ENCODE data around the gene ASB16. TPM values are rescaled to one million over a fixed set of nuclear protein-coding genes. Genes with fewer than 3 reads are reported as not detected.

The ASB16 gene
- total RNA-seq, 1 donor from 2014 or later: not detected

GRCh38 chr17:44203731-44204440, 33.4 kb downstream of the ASB16 start:
- Mint-ChIP-seq H3K4me1 (peaks cover 35% of the 10 kb centered on the region), H3K27me3 (no peaks in the 10 kb centered on the region), H3K9me3 (no peaks in the 10 kb centered on the region), H3K27ac (peak overlapping the region; percentile 47), H3K4me3 (no peak overlapping the region), H3K36me3 (ENCODE audit: low read depth) (peaks cover 35% of the 10 kb centered on the region)
- DNase-seq (no peak), ATAC-seq (ENCODE audit: low read depth) (no peak)
- intact Hi-C loops (cut with micrococcal nuclease): no loop called here
- TF ChIP-seq, protein P1, sequence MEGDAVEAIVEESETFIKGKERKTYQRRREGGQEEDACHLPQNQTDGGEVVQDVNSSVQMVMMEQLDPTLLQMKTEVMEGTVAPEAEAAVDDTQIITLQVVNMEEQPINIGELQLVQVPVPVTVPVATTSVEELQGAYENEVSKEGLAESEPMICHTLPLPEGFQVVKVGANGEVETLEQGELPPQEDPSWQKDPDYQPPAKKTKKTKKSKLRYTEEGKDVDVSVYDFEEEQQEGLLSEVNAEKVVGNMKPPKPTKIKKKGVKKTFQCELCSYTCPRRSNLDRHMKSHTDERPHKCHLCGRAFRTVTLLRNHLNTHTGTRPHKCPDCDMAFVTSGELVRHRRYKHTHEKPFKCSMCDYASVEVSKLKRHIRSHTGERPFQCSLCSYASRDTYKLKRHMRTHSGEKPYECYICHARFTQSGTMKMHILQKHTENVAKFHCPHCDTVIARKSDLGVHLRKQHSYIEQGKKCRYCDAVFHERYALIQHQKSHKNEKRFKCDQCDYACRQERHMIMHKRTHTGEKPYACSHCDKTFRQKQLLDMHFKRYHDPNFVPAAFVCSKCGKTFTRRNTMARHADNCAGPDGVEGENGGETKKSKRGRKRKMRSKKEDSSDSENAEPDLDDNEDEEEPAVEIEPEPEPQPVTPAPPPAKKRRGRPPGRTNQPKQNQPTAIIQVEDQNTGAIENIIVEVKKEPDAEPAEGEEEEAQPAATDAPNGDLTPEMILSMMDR (IDR thresholded peaks at IDR 0.05): no peak
- ChIA-PET CTCF (interaction anchor here (0.9 to 2.0 kb wide), 7 partner anchors 13 to 319 kb away, joined by 3 to 9 read pairs (median 5); partner anchors contain the start of genes GRN and TMUB2), POLR2A (interaction anchor here (0.6 to 1.5 kb wide), 13 partner anchors 9 to 149 kb away, joined by 3 to 5 read pairs (median 4); partner anchors contain the start of genes GRN, HDAC5, TMUB2 and UBTF)

- DNase-seq (no peak), ATAC-seq (ENCODE audit: low read depth) (no peak)
- H3K27me3 Mint-ChIP-seq: no peaks in the 10 kb centered on the region
- intact Hi-C loops (cut with micrococcal nuclease): no loop called here
- no peak overlapping the region for H3K4me3 Mint-ChIP-seq
- no peaks in the 10 kb centered on the region for H3K9me3 Mint-ChIP-seq
- CTCF ChIA-PET: interaction anchor here (0.9 to 2.0 kb wide), 6 partner anchors 18 to 318 kb away, joined by 3 to 9 read pairs (median 6); partner anchors contain the start of genes GRN and TMUB2
- peaks cover 37% of the 10 kb centered on the region for H3K4me1 Mint-ChIP-seq
- peaks cover 39% of the 10 kb centered on the region for H3K36me3 Mint-ChIP-seq (ENCODE audit: low read depth)
- H3K27ac Mint-ChIP-seq: no peak overlapping the region
- POLR2A ChIA-PET: interaction anchor here (1.2 to 1.5 kb wide), 6 partner anchors 8 to 123 kb away, joined by 3 to 5 read pairs (median 4); partner anchors contain the start of genes HDAC5 and UBTF
- TF ChIP-seq, protein P1 (IDR thresholded peaks at IDR 0.05): no peak
Observed at GRCh38 chr17:44204441-44204882, 34.0 kb downstream of the ASB16 start.

DNA sequence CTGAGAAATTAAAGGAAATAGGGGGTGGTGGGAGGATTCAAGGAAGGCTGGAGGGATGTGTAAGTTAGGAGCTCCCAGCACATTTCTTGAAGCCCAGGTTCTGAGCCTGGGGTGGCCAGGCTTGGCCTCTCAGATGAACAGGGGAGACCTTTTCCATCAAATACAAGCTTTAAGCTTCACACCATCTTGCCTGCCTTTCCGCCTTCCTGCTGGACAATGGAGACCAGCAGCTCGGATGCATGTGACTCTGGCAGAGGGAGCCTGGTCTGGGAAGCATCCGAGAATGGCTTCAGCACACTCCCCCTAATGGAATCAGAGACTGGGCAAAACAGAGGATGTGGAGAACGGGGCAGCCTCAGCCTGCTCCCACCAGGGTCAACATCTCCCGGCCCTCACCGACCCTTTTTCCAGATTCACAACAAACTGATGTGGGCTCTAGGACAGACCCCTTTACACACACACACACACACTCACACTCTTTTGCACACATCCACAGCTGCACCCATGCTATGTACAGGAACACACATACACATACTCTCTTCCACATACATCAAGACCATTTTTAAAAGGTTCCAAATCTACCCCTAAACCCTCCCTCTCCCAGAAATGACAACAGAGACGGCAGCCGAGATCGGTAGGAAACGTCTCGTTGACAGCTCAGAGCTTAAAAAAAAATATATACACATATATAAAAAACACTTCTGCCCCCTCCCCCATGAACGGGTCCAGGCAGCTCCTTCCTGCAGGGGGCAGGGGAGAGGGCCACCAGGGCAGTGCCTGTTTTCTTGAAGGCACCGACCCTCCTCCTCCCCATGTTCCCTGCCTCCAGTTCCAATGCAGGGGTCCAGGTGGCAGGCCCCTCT, 35.7 kb downstream of the ASB16 start:
- Mint-ChIP-seq H3K27ac (peak overlapping the region; percentile 10), H3K27me3 (no peaks in the 10 kb centered on the region), H3K4me1 (peaks cover 41% of the 10 kb centered on the region), H3K36me3 (ENCODE audit: low read depth) (peaks cover 44% of the 10 kb centered on the region), H3K9me3 (no peaks in the 10 kb centered on the region), H3K4me3 (no peak overlapping the region)
- intact Hi-C loops (cut with micrococcal nuclease): no loop called here
- POLR2A ChIA-PET: interaction anchor here (0.5 to 2.1 kb wide), 7 partner anchors 10 to 145 kb away, joined by 3 to 10 read pairs (median 5); partner anchors contain the start of gene GRN
- TF ChIP-seq, protein P1 (IDR thresholded peaks at IDR 0.05): no peak
- CTCF ChIA-PET: interaction anchor here (0.6 to 1.9 kb wide), 4 partner anchors 11 to 144 kb away, joined by 3 to 8 read pairs (median 4); no protein-coding TSS in a partner anchor
- DNase-seq (no peak), ATAC-seq (ENCODE audit: low read depth) (no peak)

- no peaks in the 10 kb centered on the region for H3K9me3 Mint-ChIP-seq
- intact Hi-C loops (cut with micrococcal nuclease): no loop called here
- no peak for ATAC-seq (ENCODE audit: low read depth)
- TF ChIP-seq, protein P1 (IDR thresholded peaks at IDR 0.05): no peak
- no peak for DNase-seq
- H3K4me1 Mint-ChIP-seq: peaks cover 43% of the 10 kb centered on the region
- POLR2A ChIA-PET: interaction anchor here (0.7 to 2.1 kb wide), 5 partner anchors 10 to 144 kb away, joined by 3 to 10 read pairs (median 5); partner anchors contain the start of gene GRN
- peaks cover 50% of the 10 kb centered on the region for H3K36me3 Mint-ChIP-seq (ENCODE audit: low read depth)
- CTCF ChIA-PET: interaction anchor here (1.3 to 1.9 kb wide), 3 partner anchors 10 to 144 kb away, joined by 3 to 8 read pairs (median 4); no protein-coding TSS in a partner anchor
- no peaks in the 10 kb centered on the region for H3K27me3 Mint-ChIP-seq
- no peak overlapping the region for H3K4me3 Mint-ChIP-seq
- H3K27ac Mint-ChIP-seq: no peak overlapping the region
Observed at GRCh38 chr17:44206825-44207155, 36.3 kb downstream of the ASB16 start.

Measured in activated B cell treated with CpG ODN at 0.5 μM for 24 hours (primary cell).